NK-92 (cell line): Measurements from ENCODE around the gene UST.

Experiments
- DNase-seq: peaks from one replicate; lab custom pipeline; 2025; ENCODE audit not compliant: unreplicated experiment; lab: John Stamatoyannopoulos, UW

UST gene

GRCh38 chr6:148799647-148800046 lies 52.8 kb downstream of the UST start:
- no peak for DNase-seq

GRCh38 chr6:148800536-148800935 lies 53.7 kb downstream of the UST start:
- DNase-seq, result no peak

- DNase-seq, result no peak
Observed at GRCh38 chr6:148803979-148804378, 57.1 kb downstream of the UST start.

GRCh38 chr6:148805777-148806176 lies 58.9 kb downstream of the UST start:
- DNase-seq, result no peak

- DNase-seq, result no peak
Observed at GRCh38 chr6:148807784-148808183, 61.0 kb downstream of the UST start.

DNA sequence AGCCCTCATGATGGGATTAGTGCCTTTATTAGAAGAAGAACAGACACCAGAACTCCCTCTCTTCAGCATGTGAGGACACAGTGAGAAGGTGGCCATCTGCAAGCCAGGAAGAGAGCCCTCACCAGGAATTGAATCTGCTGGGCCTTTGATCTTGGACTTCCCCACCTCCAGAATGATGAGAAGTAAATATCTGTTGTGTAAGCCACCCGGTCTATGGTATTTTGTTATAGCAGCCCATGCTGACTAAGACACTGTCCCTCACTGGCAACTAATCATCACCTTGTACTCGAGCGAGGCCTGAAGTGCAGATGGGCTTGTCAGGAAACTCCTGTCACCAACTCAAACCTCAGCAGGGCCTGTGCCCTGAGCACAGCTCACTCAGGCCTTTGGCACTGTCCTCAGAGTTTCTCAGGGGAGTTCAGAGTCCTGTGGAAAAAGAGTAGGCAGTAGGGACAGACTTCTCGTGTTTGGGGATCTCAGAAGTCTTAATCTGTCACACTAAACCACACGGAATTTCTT lies 62.0 kb downstream of the UST start:
- DNase-seq, result no peak

DNA sequence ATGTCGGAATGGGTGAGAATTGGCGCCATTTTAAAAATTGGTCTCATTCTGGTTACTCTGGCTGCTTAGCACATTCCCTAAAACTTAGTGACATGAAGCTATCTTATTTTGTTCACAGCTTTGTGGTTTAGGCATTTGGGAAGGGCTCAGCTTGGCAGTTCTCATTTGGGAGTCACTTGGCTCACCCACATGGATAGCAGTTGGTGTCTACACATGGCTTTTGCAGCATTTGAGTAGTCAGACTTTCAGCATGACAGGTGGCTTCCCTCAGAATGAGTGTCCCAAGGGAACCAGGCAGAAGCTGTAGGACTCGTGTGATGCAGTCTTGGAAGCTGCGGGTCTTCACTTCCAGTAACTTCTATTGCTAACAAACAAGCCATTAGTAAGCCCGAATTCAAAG lies 64.6 kb downstream of the UST start:
- DNase-seq, result no peak

GRCh38 chr6:148814082-148814790 lies 67.4 kb downstream of the UST start:
- no peak for DNase-seq

- DNase-seq, result no peak
Observed at GRCh38 chr6:148814869-148815268, 68.0 kb downstream of the UST start.

DNA sequence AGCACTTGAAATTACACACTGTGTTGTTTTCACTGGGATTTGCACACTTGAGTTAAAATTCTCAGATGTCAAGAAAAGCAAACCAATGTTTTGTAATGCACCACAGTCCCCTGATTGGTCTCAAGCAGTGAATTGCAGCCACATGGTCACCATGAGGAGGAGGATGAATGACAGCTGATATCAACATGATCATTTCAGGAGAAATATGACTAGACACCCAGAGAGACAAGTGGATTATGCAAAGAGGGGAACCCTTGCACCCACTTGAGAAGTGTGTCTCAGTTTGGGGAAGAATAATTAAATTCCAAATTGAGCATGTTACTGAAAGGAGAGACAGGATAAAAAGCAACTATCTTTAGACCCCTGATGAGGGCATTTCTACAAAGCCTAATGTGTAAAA lies 69.3 kb downstream of the UST start:
- no peak for DNase-seq

DNA sequence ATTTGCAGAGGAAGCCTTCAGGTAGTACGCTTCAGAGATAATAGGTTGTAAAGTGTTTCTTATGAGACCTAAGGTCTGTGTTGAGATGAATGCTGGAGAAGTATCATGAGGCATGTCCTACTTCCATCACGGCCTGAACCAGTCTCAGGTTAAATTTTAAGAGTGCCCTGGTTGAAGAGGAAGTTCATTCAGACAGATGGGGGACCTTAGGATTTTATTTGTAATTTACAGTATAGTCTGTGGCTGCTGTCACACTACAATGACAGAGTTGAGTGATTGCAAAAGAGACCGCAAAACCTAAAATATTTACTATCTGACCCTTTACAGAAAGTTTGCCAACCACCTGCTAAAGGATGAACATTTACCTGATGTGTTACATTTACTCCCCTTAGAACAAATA lies 70.9 kb downstream of the UST start:
- DNase-seq, result no peak

DNA sequence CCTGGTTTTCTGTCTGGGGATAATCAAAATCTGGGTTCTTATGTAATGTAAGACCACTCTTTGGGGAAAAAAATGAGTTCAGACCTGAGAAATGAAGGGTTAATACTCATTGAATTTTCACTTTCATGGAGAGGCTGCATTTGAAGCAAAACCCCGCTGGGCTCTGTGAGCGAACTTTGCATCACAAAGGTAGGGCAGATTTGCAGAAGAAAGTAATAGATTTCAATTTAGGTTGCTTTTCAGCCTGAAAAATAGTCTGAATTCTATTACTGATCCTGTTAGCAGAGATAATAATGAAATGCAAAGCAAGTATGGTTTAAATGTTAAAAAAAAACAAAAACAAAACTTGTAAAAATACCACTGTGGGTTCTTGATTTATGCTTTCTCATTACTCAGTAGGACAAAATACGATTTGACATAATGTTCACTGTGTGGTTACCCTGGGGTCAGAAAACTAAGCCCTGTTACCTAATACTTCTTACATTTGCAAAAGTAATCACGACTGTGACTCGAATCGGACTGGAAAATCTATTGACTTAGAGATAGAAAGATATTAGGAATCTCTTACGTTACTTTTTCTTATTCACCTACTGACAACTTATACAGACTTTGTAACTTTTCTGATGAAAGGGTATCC lies 72.2 kb downstream of the UST start:
- DNase-seq, result no peak

DNA sequence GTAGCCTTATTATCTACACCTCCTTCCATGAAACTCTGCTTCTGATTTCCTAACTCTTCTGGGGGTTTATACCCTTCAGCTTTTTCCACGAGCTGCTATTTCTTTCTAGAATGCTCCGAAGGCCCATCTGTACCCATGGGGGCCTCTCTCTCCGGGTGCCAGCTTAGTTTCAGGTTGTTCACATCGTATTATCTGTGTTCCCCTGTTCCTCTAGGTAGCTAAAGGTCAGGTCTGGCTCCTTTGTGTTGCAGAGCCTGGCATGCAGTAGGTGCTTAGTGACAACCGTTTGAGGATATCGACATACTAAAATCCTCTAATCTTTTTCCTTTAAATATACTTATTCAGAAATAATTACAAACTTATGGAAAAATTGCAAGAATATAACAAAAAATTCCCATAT lies 73.0 kb downstream of the UST start:
- no peak for DNase-seq

GRCh38 chr6:148822819-148823218 lies 76.0 kb downstream of the UST start:
- DNase-seq, result no peak

GRCh38 chr6:148824291-148824690 lies 77.5 kb downstream of the UST start:
- no peak for DNase-seq

- no peak for DNase-seq
Observed at GRCh38 chr6:148824960-148825359, 78.1 kb downstream of the UST start.

DNA sequence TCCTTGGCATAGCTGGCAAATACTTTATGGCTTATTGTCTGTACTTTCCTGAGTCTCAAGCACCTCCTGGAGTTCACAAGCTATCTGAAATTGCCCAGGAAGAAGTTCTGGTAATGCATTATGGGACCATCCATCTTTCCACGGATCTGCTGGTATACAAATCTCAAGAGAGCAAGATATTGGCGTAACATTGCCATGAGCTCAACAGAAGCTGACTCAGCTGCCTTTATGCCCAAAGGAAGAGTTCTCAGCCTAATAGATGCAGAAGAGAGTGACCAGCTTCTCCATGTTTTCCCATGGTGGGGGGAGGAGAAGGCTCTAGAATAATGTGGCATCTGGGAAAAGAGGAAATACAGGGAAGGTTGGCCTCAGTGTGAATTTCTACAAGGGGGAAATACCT lies 78.7 kb downstream of the UST start:
- DNase-seq, result no peak

GRCh38 chr6:148827416-148828045 lies 80.7 kb downstream of the UST start:
- no peak for DNase-seq

DNA sequence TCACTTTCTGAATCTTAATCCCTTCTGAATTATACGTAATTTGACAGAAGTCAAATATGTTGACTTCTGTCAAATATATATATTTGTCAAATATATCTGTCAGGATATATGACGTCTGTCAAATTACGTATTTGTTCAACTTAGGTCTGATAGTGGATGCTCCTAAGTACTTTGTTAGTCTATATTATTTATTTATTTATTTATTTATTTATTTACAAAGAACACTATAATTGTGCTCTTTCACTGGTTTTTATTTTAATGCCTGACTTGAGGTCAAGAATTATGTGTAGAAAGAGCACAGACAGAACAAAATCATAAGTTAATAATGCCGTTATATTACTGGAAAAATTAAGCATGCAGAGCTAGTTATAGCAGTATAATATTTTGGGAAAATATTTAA lies 81.2 kb downstream of the UST start:
- DNase-seq, result no peak

- DNase-seq, result no peak
Observed at GRCh38 chr6:148829415-148830101, 82.7 kb downstream of the UST start.

- DNase-seq, result no peak
Observed at GRCh38 chr6:148830614-148831013, 83.8 kb downstream of the UST start.

GRCh38 chr6:148831064-148831463 lies 84.2 kb downstream of the UST start:
- DNase-seq, result no peak
